ENCODE data around the gene DOLPP1.

- TF ChIP-seq CTCF (IDR thresholded peaks at IDR 0.05) = no peak
- TF ChIP-seq ZFX (IDR thresholded peaks at IDR 0.05; ENCODE audit: borderline replicate concordance) = no peak
Observed at GRCh38 chr9:129095908-129096307, 15.0 kb downstream of the DOLPP1 start.
